GM12891 (cell line): ENCODE measurements around the gene CA5B.

Experiments used
- POLR2A ChIP-seq: IDR thresholded peaks from 2 replicates; pipeline ENCODE4 v1.6.1; 2011; ENCODE audit warnings: low read depth, low read length, control low read depth
- POLR2AphosphoS5 ChIP-seq: IDR thresholded peaks from 2 replicates; pipeline ENCODE4 v1.6.1; 2011; ENCODE audit warnings: low read depth, low read length, control low read depth
- TAF1 ChIP-seq: IDR thresholded peaks from 2 replicates; pipeline ENCODE4 v1.6.1; 2011; ENCODE audit warnings: low read depth, low read length, control low read depth

DNA sequence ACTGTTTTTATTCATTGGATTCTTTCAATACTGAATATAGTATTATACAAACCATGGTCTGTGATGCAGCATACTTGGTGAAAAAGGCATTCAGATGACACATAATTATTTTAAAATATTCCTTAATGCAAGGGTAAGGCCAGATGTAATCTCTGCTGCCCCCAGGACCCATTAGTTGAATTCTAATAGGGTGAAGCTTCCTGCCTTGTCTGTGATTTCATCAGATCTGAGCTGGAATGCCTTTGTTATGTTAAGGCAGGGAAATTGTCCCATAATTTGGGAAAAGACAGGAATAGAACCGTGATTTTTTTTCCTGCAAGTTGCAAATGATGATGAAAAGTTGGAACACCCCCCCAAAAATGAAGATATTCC is 78.4 kb downstream of the CA5B start:
- TF ChIP-seq POLR2A: no peak
- no peak for TF ChIP-seq POLR2AphosphoS5
- no peak for TF ChIP-seq TAF1
